BE2C (cell line): ENCODE data around the gene GLIS1.

ENCODE experiments used
- DNase-seq: peaks from one replicate; pipeline ENCODE4 v3.0.0-alpha.2; 2020
- H3K27me3 ChIP-seq: fragments of 250-450 bp; sonication (Bioruptor Pico); 2 replicates; pipeline ENCODE4 v1.5.1; 2020; ENCODE audit warnings: mild to moderate bottlenecking
- H3K36me3 ChIP-seq: fragments of 250-450 bp; sonication (Bioruptor Pico); 2 replicates; pipeline ENCODE4 v1.5.1; 2020; ENCODE audit warnings: mild to moderate bottlenecking
- H3K4me1 ChIP-seq: fragments of 250-450 bp; sonication (Bioruptor Pico); 2 replicates; pipeline ENCODE4 v1.5.1; 2020
- H3K4me3 ChIP-seq: 2 replicates; pipeline ENCODE4 v1.5.1; 2011; ENCODE audit warnings: low read depth, low read length
- H3K9me3 ChIP-seq: fragments of 250-450 bp; sonication (Bioruptor Pico); 2 replicates; pipeline ENCODE4 v1.5.1; 2020
- CTCF ChIP-seq: IDR thresholded peaks from 2 replicates; pipeline ENCODE4 v1.5.1; 2012; ENCODE audit warnings: mild to moderate bottlenecking, low read depth, low read length

The GLIS1 gene

GRCh38 chr1:53696571-53696970 is 42.4 kb downstream of the GLIS1 start:
- no peaks in the 10 kb centered on the region for H3K36me3 ChIP-seq
- no peak for DNase-seq
- H3K27me3 ChIP-seq: no peaks in the 10 kb centered on the region
- TF ChIP-seq CTCF: no peak
- H3K4me1 ChIP-seq: no peaks in the 10 kb centered on the region
- H3K4me3 ChIP-seq: no peak overlapping the region
- H3K9me3 ChIP-seq: no peaks in the 10 kb centered on the region

- no peak for DNase-seq
- Histone ChIP-seq H3K9me3 (no peaks in the 10 kb centered on the region), H3K4me3 (no peak overlapping the region), H3K4me1 (no peaks in the 10 kb centered on the region), H3K36me3 (no peaks in the 10 kb centered on the region), H3K27me3 (no peaks in the 10 kb centered on the region)
- TF ChIP-seq CTCF: no peak
Observed at GRCh38 chr1:53696051-53696450, 42.9 kb downstream of the GLIS1 start.

GRCh38 chr1:53695116-53695515 is 43.8 kb downstream of the GLIS1 start:
- Histone ChIP-seq H3K4me3 (no peak overlapping the region), H3K36me3 (no peaks in the 10 kb centered on the region), H3K9me3 (no peaks in the 10 kb centered on the region), H3K4me1 (no peaks in the 10 kb centered on the region), H3K27me3 (no peaks in the 10 kb centered on the region)
- TF ChIP-seq CTCF: no peak
- no peak for DNase-seq

GRCh38 chr1:53694718-53695091 is 44.3 kb downstream of the GLIS1 start:
- TF ChIP-seq CTCF: no peak
- Histone ChIP-seq H3K4me3 (no peak overlapping the region), H3K9me3 (no peaks in the 10 kb centered on the region), H3K27me3 (no peaks in the 10 kb centered on the region), H3K4me1 (no peaks in the 10 kb centered on the region), H3K36me3 (no peaks in the 10 kb centered on the region)
- no peak for DNase-seq

GRCh38 chr1:53693773-53694717 is 44.9 kb downstream of the GLIS1 start:
- no peaks in the 10 kb centered on the region for H3K9me3 ChIP-seq
- no peak for TF ChIP-seq CTCF
- H3K4me3 ChIP-seq: no peak overlapping the region
- H3K27me3 ChIP-seq: no peaks in the 10 kb centered on the region
- no peaks in the 10 kb centered on the region for H3K36me3 ChIP-seq
- no peaks in the 10 kb centered on the region for H3K4me1 ChIP-seq
- no peak for DNase-seq

- Histone ChIP-seq H3K4me1 (no peaks in the 10 kb centered on the region), H3K9me3 (no peaks in the 10 kb centered on the region), H3K4me3 (no peak overlapping the region), H3K36me3 (no peaks in the 10 kb centered on the region), H3K27me3 (no peaks in the 10 kb centered on the region)
- no peak for TF ChIP-seq CTCF
- no peak for DNase-seq
Observed at GRCh38 chr1:53693339-53693738, 45.6 kb downstream of the GLIS1 start.
